Stimulated activated CD4-positive, alpha-beta T cell treated with anti-CD3 and anti-CD28 coated beads, TNF-alpha, amount 100 ng/mL, for 24 hours (primary cell): ENCODE measurements around the gene ATRN.
"Not testable (repeated sequence)": the region's sequence is repeated elsewhere in the genome, so short reads cannot be mapped to it uniquely, and the experiment has no call there.

Experiments
- DNase-seq, 3 experiments: peaks; one replicate each; pipeline ENCODE4 v3.0.0-alpha.2; 2020; ENCODE audit warnings: low read depth in 3 of 3

Gene ATRN

GRCh38 chr20:3470627-3471396 lies at the start of gene ATRN:
ATRN (plus strand) TSS chr20:3471018; CDS start chr20:3471108, 90 bp downstream.
- peak; percentile 82 to 93 (median 88) for DNase-seq

- no peak for DNase-seq
Observed at GRCh38 chr20:3421985-3422384, 48.8 kb upstream of the ATRN start.

GRCh38 chr20:3423126-3423525 lies 47.7 kb upstream of the ATRN start:
- no peak for DNase-seq

- not testable (repeated sequence) for DNase-seq
Observed at GRCh38 chr20:3426766-3427165, 44.1 kb upstream of the ATRN start.

GRCh38 chr20:3430376-3431069 lies 40.3 kb upstream of the ATRN start:
- DNase-seq: no peak

GRCh38 chr20:3431109-3431508 lies 39.7 kb upstream of the ATRN start:
- DNase-seq: no peak

- no peak for DNase-seq
Observed at GRCh38 chr20:3432844-3433243, 38.0 kb upstream of the ATRN start.

- DNase-seq: no peak
Observed at GRCh38 chr20:3433744-3434143, 37.1 kb upstream of the ATRN start.

- no peak for DNase-seq
Observed at GRCh38 chr20:3434232-3434631, 36.6 kb upstream of the ATRN start.

- DNase-seq: no peak
Observed at GRCh38 chr20:3436864-3437574, 33.8 kb upstream of the ATRN start.

GRCh38 chr20:3446779-3447178 lies 24.0 kb upstream of the ATRN start:
- no peak for DNase-seq

GRCh38 chr20:3447321-3447720 lies 23.5 kb upstream of the ATRN start:
- no peak for DNase-seq

- DNase-seq: no peak
Observed at GRCh38 chr20:3449319-3449718, 21.5 kb upstream of the ATRN start.

- no peak for DNase-seq
Observed at GRCh38 chr20:3452136-3452535, 18.7 kb upstream of the ATRN start.

- DNase-seq: no peak
Observed at GRCh38 chr20:3452690-3453089, 18.1 kb upstream of the ATRN start.

- no peak for DNase-seq
Observed at GRCh38 chr20:3454831-3455230, 16.0 kb upstream of the ATRN start.

- no peak for DNase-seq
Observed at GRCh38 chr20:3456648-3457047, 14.2 kb upstream of the ATRN start.

- DNase-seq: no peak
Observed at GRCh38 chr20:3459881-3460307, 10.9 kb upstream of the ATRN start.

- no peak for DNase-seq
Observed at GRCh38 chr20:3461211-3461771, 9.5 kb upstream of the ATRN start.

GRCh38 chr20:3461911-3462677 lies 8.7 kb upstream of the ATRN start:
- DNase-seq: no peak

- no peak for DNase-seq
Observed at GRCh38 chr20:3464166-3464565, 6.7 kb upstream of the ATRN start.

- DNase-seq: no peak
Observed at GRCh38 chr20:3465301-3465700, 5.5 kb upstream of the ATRN start.
